H1 (cell line): ENCODE measurements around the gene INTS1.

Experiments
- ATF3 ChIP-seq: IDR thresholded peaks from 2 replicates; pipeline ENCODE4 v1.6.1; 2011; ENCODE audit warnings: low read depth, mild to moderate bottlenecking, low read length; ENCODE audit not compliant: insufficient read depth
- CTCF ChIP-seq, 3 experiments: IDR thresholded peaks; 1 replicate in 2 of 3; 2 replicates in 1 of 3; pipeline versions ENCODE4 v1.5.1 to v1.6.1; 2011; ENCODE audit warnings: low read length in 3 of 3, mild to moderate bottlenecking in 3 of 3, inconsistent platforms in 2 of 3, low read depth in 1 of 3, moderate library complexity in 1 of 3; ENCODE audit not compliant: insufficient read depth in 1 of 3; ENCODE audit errors: control extremely low read depth in 1 of 3
- HDAC2 ChIP-seq, 2 experiments: fragments of 300-600 bp in 1 of 2; sonication (generic) in 1 of 2; IDR thresholded peaks; 2 replicates each; pipeline ENCODE4 v1.6.1; 2011 to 2012; ENCODE audit warnings: low read depth in 2 of 2, low read length in 2 of 2, mild to moderate bottlenecking in 2 of 2, moderate library complexity in 2 of 2, borderline replicate concordance in 1 of 2, inconsistent platforms in 1 of 2
- HDAC6 ChIP-seq: IDR thresholded peaks from one replicate; pipeline ENCODE4 v1.7.1; 2012; ENCODE audit warnings: low read depth, mild to moderate bottlenecking, inconsistent platforms, low read length, moderate library complexity
- POLR2A ChIP-seq, 2 experiments: IDR thresholded peaks; 1 replicate in 1 of 2; 2 replicates in 1 of 2; pipeline ENCODE4 v1.6.1; 2011; ENCODE audit warnings: low read depth in 2 of 2, low read length in 2 of 2, mild to moderate bottlenecking in 2 of 2; ENCODE audit errors: control extremely low read depth in 1 of 2
- POLR2AphosphoS5 ChIP-seq: IDR thresholded peaks from 2 replicates; pipeline ENCODE4 v1.6.1; 2011; ENCODE audit warnings: low read depth, low read length
- RBBP5 ChIP-seq: IDR thresholded peaks from 2 replicates; pipeline ENCODE4 v1.7.1; 2012; ENCODE audit warnings: low read depth, mild to moderate bottlenecking, inconsistent platforms, low read length, moderate library complexity, borderline replicate concordance
- SP2 ChIP-seq: IDR thresholded peaks from 2 replicates; pipeline ENCODE4 v1.6.1; 2012; ENCODE audit warnings: mild to moderate bottlenecking, low read length, inconsistent platforms
- TCF12 ChIP-seq: IDR thresholded peaks from 2 replicates; pipeline ENCODE4 v1.6.1; 2011; ENCODE audit warnings: low read depth, mild to moderate bottlenecking, low read length

- TF ChIP-seq CTCF (IDR thresholded peaks at IDR 0.05; ENCODE audit: control extremely low read depth in 1 of 3, insufficient read depth in 1 of 3, low read depth in 1 of 3, low read length in 3 of 3) (no peak), ATF3 (no peak), HDAC2 (IDR thresholded peaks at IDR 0.05; ENCODE audit: borderline replicate concordance in 1 of 2, low read depth in 2 of 2, low read length in 2 of 2) (no peak), POLR2A (IDR thresholded peaks at IDR 0.05; ENCODE audit: control extremely low read depth in 1 of 2, low read depth in 2 of 2, low read length in 2 of 2) (no peak), POLR2AphosphoS5 (no peak), HDAC6 (no peak), RBBP5 (no peak), SP2 (no peak), TCF12 (no peak)
Measured at GRCh38 chr7:1505731-1506550, 1.8 kb upstream of the INTS1 start.
